ENCODE measurements around the gene PRLR. TPM values are rescaled to one million over a fixed set of nuclear protein-coding genes. Genes with fewer than 3 reads are reported as not detected.

Gene PRLR
- total RNA-seq, 1 experiment from 2014 or later: 2.5 TPM

DNA sequence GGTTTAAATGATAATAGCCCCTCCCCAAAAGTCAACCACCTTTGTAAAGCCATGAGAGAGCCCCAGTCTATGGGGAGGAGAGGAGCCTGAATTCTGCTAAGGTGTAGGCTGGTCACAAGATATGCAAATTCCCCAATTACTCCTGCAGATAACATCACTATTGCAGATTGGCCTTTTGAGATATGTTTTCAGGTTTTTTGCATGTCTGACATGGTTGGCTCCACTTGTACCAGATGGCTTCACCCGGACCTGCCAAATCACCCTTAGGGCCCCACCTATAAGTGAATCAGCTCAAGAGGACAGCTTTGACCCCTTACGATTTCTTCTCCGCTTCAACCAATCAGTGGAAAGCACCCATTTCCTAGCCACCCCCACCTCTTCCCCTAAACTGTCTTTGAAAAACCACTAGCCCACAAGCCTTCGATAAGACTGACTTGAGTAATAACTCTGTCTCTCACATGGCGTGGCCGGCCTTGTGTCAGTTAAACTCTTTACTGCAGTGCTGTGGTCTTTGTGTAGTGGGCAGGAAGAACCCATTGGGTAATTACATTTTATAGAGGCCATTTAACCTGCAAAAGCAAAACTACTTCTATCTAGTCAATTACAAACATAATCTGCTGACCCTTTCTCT, 69.7 kb downstream of the PRLR start:
- Histone ChIP-seq H3K4me2 (ENCODE audit: insufficient read depth, insufficient read length, low read length) (no peak overlapping the region), H2BK120ac (ENCODE audit: low read depth, low read length, poor library complexity, severe bottlenecking) (no peak overlapping the region), H2BK15ac (ENCODE audit: low read depth, low read length) (no peak overlapping the region), H2AK5ac (ENCODE audit: insufficient read length, low read length) (no peak overlapping the region), H4K20me1 (ENCODE audit: control insufficient read depth, insufficient read depth, insufficient read length) (no peaks in the 10 kb centered on the region), H4K5ac (ENCODE audit: insufficient read length, low read depth, low read length) (no peak overlapping the region), H3K79me2 (ENCODE audit: insufficient read depth, low read length) (no peaks in the 10 kb centered on the region), H2BK12ac (ENCODE audit: insufficient read length, low read depth, low read length) (no peak overlapping the region), H3K27me3 (ENCODE audit: insufficient read depth, low read length) (no peaks in the 10 kb centered on the region), H3K23ac (ENCODE audit: insufficient read length, low read depth, low read length) (no peak overlapping the region), H2AFZ (ENCODE audit: low read length) (no peak overlapping the region), H3K9me3 (ENCODE audit: control insufficient read depth, low read depth, low read length) (no peaks in the 10 kb centered on the region), H3K14ac (ENCODE audit: insufficient read depth, low read length) (no peak overlapping the region; the same call in 1 of the 2 replicates), H3K23me2 (ENCODE audit: insufficient read length, low read depth, low read length, poor library complexity, severe bottlenecking) (no peaks in the 10 kb centered on the region), H3K18ac (ENCODE audit: insufficient read length, low read depth, low read length) (no peak overlapping the region), H3K9ac (ENCODE audit: extremely low read depth, insufficient read length, low read length) (no peak overlapping the region), H2BK20ac (ENCODE audit: low read depth, low read length, poor library complexity, severe bottlenecking) (no peak overlapping the region), H4K91ac (ENCODE audit: insufficient read length, low read depth, low read length) (no peak overlapping the region), H3K4ac (ENCODE audit: low read depth, low read length) (no peak overlapping the region), H3K27ac (ENCODE audit: insufficient read length, low read depth, low read length) (no peak overlapping the region), H2BK5ac (ENCODE audit: insufficient read length, low read length) (no peak overlapping the region), H3T11ph (ENCODE audit: low read length) (no peak overlapping the region), H4K8ac (replicated peaks; ENCODE audit: insufficient read length, low read depth, low read length) (no peak overlapping the region), H3K56ac (ENCODE audit: insufficient read length, low read depth, low read length) (no peak overlapping the region), H3K79me1 (ENCODE audit: insufficient read depth, low read depth, low read length, poor library complexity, severe bottlenecking) (no peaks in the 10 kb centered on the region), H3K4me1 (ENCODE audit: insufficient read depth, low read length) (no peaks in the 10 kb centered on the region)
- TF ChIP-seq, protein P1, sequence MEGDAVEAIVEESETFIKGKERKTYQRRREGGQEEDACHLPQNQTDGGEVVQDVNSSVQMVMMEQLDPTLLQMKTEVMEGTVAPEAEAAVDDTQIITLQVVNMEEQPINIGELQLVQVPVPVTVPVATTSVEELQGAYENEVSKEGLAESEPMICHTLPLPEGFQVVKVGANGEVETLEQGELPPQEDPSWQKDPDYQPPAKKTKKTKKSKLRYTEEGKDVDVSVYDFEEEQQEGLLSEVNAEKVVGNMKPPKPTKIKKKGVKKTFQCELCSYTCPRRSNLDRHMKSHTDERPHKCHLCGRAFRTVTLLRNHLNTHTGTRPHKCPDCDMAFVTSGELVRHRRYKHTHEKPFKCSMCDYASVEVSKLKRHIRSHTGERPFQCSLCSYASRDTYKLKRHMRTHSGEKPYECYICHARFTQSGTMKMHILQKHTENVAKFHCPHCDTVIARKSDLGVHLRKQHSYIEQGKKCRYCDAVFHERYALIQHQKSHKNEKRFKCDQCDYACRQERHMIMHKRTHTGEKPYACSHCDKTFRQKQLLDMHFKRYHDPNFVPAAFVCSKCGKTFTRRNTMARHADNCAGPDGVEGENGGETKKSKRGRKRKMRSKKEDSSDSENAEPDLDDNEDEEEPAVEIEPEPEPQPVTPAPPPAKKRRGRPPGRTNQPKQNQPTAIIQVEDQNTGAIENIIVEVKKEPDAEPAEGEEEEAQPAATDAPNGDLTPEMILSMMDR (conservative IDR thresholded peaks at IDR 0.05): no peak
- H3K4me3 Mint-ChIP-seq: no peak overlapping the region
- DNase-seq: no peak
- no CpG with 5 or more reads among the region's 6 CpGs for WGBS (ENCODE audit: extremely low coverage, insufficient read length, low lambda C conversion rate)
- peaks cover 10 to 16% of the 10 kb centered on the region in 2 experiments for H3K4me1 Mint-ChIP-seq
- no peaks in the 10 kb centered on the region for H3K9me3 Mint-ChIP-seq
- no peaks in the 10 kb centered on the region for H3K27me3 Mint-ChIP-seq (ENCODE audit: low read depth)
- no peak overlapping the region for H3K27ac Mint-ChIP-seq
- no peaks in the 10 kb centered on the region for H3K36me3 Mint-ChIP-seq (ENCODE audit: insufficient read depth in 1 of 3, low read depth in 3 of 3)
